Sigmoid colon (tissue), 4 donors: ENCODE results near the gene LY6G6F.

Source experiments
- CTCF ChIP-seq, 4 experiments: fragments of 450-650 bp in 3 of 4; fragments of 200-600 bp in 1 of 4; IDR thresholded peaks; one replicate each; pipeline ENCODE4 v1.5.1; 2016 to 2019; ENCODE audit warnings: antibody characterized with exemption in 4 of 4, mild to moderate bottlenecking in 3 of 4, moderate library complexity in 2 of 4
- EP300 ChIP-seq, 4 donors: sonication (generic); formaldehyde crosslinking; IDR thresholded peaks; one replicate each; pipeline ENCODE4 v1.6.1; 2017; ENCODE audit warnings: antibody characterized with exemption in 4 of 4
- POLR2A ChIP-seq, 2 donors: fragments of 450-650 bp; IDR thresholded peaks; one replicate each; pipeline ENCODE4 v1.6.1; 2016; ENCODE audit warnings: antibody characterized with exemption in 2 of 2, mild to moderate bottlenecking in 2 of 2, moderate library complexity in 2 of 2
- POLR2AphosphoS5 ChIP-seq, 4 donors: sonication (generic); formaldehyde crosslinking; IDR thresholded peaks; one replicate each; pipeline ENCODE4 v1.6.1; 2017; ENCODE audit warnings: antibody characterized with exemption in 4 of 4

GRCh38 chr6:31736768-31737314 lies 30.2 kb downstream of the LY6G6F start:
- TF ChIP-seq POLR2AphosphoS5 (IDR thresholded peaks at IDR 0.05) (no peak), CTCF (IDR thresholded peaks at IDR 0.05) (no peak), POLR2A (IDR thresholded peaks at IDR 0.05) (no peak), EP300 (IDR thresholded peaks at IDR 0.05) (no peak)
